Subcutaneous adipose tissue (tissue), 4 donors: ENCODE data around the gene APBB3. TPM values are rescaled to one million over a fixed set of nuclear protein-coding genes. Genes with fewer than 3 reads are reported as not detected.

Experiments used
- CTCF ChIP-seq: fragments of 450-650 bp; IDR thresholded peaks from one replicate; pipeline ENCODE4 v1.5.1; 2016; ENCODE audit warnings: low read depth, mild to moderate bottlenecking, control low read depth, antibody characterized with exemption, moderate library complexity
- total RNA-seq, 4 donors: library from RNA; depleted of rRNA; stranded (reverse); fragments of >200 nt; gene quantifications; one replicate each; pipeline ENCODE4 v1.1.0, GENCODE V29; 2016

Gene APBB3
- total RNA-seq, 4 donors from 2014 or later, result 13.7 to 24.3 (median 18.9) TPM

- TF ChIP-seq CTCF, result no peak
Measured at GRCh38 chr5:140590861-140591260, 26.5 kb upstream of the APBB3 start.

GRCh38 chr5:140588311-140589070, 24.1 kb upstream of the APBB3 start:
- no peak for TF ChIP-seq CTCF

- no peak for TF ChIP-seq CTCF
Measured at GRCh38 chr5:140587495-140587894, 23.1 kb upstream of the APBB3 start.

GRCh38 chr5:140576776-140577201, 12.4 kb upstream of the APBB3 start:
- no peak for TF ChIP-seq CTCF

- no peak for TF ChIP-seq CTCF
Measured at GRCh38 chr5:140575309-140575708, 10.9 kb upstream of the APBB3 start.

GRCh38 chr5:140574165-140574564, 9.8 kb upstream of the APBB3 start:
- no peak for TF ChIP-seq CTCF

- no peak for TF ChIP-seq CTCF
Measured at GRCh38 chr5:140573683-140574082, 9.3 kb upstream of the APBB3 start.
